ENCODE data around the gene MYO1D. TPM values are rescaled to one million over a fixed set of nuclear protein-coding genes. Genes with fewer than 3 reads are reported as not detected.
A peak's percentile ranks its signal among the peaks of the same experiment; 100 is the strongest.

The MYO1D gene
- total and polyA plus RNA-seq, 4 donors = 4.5 to 22.9 (median 13.3) TPM

- peak overlapping the region in 1 of 2 donors; percentile 30 for H3K9ac ChIP-seq (ENCODE audit: low read depth in 1 of 2, low read length in 2 of 2)
- H3K4me1 ChIP-seq (ENCODE audit: control insufficient read depth in 4 of 4, insufficient read depth in 4 of 4, low read length in 3 of 4) = peaks cover 0 to 2% (median 0%) of the 10 kb centered on the region in 4 donors
- WGBS = 32% methylated on average over 3 of the region's 3 CpGs
- no peak for TF ChIP-seq SP1 (IDR thresholded peaks at IDR 0.05)
- peak; percentile 81 for TF ChIP-seq CTCF (IDR thresholded peaks at IDR 0.05; ENCODE audit: low read depth, low read length, missing input control)
- TF ChIP-seq GABPA (IDR thresholded peaks at IDR 0.05 in 1 of 2, conservative IDR thresholded peaks at IDR 0.05 in 1 of 2) = no peak
- TF ChIP-seq HNF4G (IDR thresholded peaks at IDR 0.05) = no peak
- TF ChIP-seq JUND (IDR thresholded peaks at IDR 0.05) = no peak
- no peak for TF ChIP-seq TAF1 (conservative IDR thresholded peaks at IDR 0.05)
- TF ChIP-seq EGR1 (IDR thresholded peaks at IDR 0.05; ENCODE audit: low read depth in 2 of 2) = no peak
- TF ChIP-seq ZBTB33 (IDR thresholded peaks at IDR 0.05) = no peak
- peak; percentile 97 to 98 for TF ChIP-seq RAD21 (IDR thresholded peaks at IDR 0.05)
- TF ChIP-seq FOXA2 (IDR thresholded peaks at IDR 0.05) = no peak
- TF ChIP-seq MAX (IDR thresholded peaks at IDR 0.05) = peak; percentile 27
- no peak overlapping the region for H3K4me3 ChIP-seq (ENCODE audit: low read depth in 1 of 3, low read length in 3 of 3)
- no peak for DNase-seq (ENCODE audit: low spot score)
- no peaks in the 10 kb centered on the region for H3K36me3 ChIP-seq (ENCODE audit: control insufficient read depth in 4 of 4, insufficient read depth in 3 of 4, low read depth in 1 of 4, low read length in 3 of 4)
- H3K27ac ChIP-seq (ENCODE audit: low read depth in 1 of 2, low read length in 2 of 2) = no peak overlapping the region
- no peaks in the 10 kb centered on the region for H3K27me3 ChIP-seq (ENCODE audit: control insufficient read depth in 4 of 4, insufficient read depth in 4 of 4, low read length in 3 of 4)
- no peaks in the 10 kb centered on the region for H3K9me3 ChIP-seq (ENCODE audit: control insufficient read depth in 4 of 4, low read length in 3 of 4)
These were observed 93.3 kb downstream of the MYO1D start for GRCh38 chr17:32783602-32784001.

- no peak overlapping the region for H3K9ac ChIP-seq (ENCODE audit: low read depth in 1 of 2, low read length in 2 of 2)
- TF ChIP-seq EGR1 (IDR thresholded peaks at IDR 0.05; ENCODE audit: low read depth in 2 of 2) = no peak
- no peak for TF ChIP-seq CTCF (IDR thresholded peaks at IDR 0.05; ENCODE audit: low read depth, low read length, missing input control)
- no peak for TF ChIP-seq ATF3 (IDR thresholded peaks at IDR 0.05)
- TF ChIP-seq ZBTB33 (IDR thresholded peaks at IDR 0.05) = no peak
- no peak for TF ChIP-seq MAX (IDR thresholded peaks at IDR 0.05)
- no peak for TF ChIP-seq YY1 (IDR thresholded peaks at IDR 0.05)
- TF ChIP-seq JUND (IDR thresholded peaks at IDR 0.05) = no peak
- TF ChIP-seq SP1 (IDR thresholded peaks at IDR 0.05) = no peak
- TF ChIP-seq FOXA2 (IDR thresholded peaks at IDR 0.05) = no peak
- no peak for TF ChIP-seq RAD21 (IDR thresholded peaks at IDR 0.05)
- TF ChIP-seq GABPA (IDR thresholded peaks at IDR 0.05 in 1 of 2, conservative IDR thresholded peaks at IDR 0.05 in 1 of 2) = no peak
- no peak for TF ChIP-seq FOXA1 (IDR thresholded peaks at IDR 0.05)
- TF ChIP-seq RXRA (IDR thresholded peaks at IDR 0.05) = no peak
- H3K4me3 ChIP-seq (ENCODE audit: low read depth in 1 of 3, low read length in 3 of 3) = no peak overlapping the region
- peaks cover 0 to 2% (median 0%) of the 10 kb centered on the region in 4 donors for H3K4me1 ChIP-seq (ENCODE audit: control insufficient read depth in 4 of 4, insufficient read depth in 4 of 4, low read length in 3 of 4)
- no peaks in the 10 kb centered on the region for H3K36me3 ChIP-seq (ENCODE audit: control insufficient read depth in 4 of 4, insufficient read depth in 3 of 4, low read depth in 1 of 4, low read length in 3 of 4)
- no peaks in the 10 kb centered on the region for H3K27me3 ChIP-seq (ENCODE audit: control insufficient read depth in 4 of 4, insufficient read depth in 4 of 4, low read length in 3 of 4)
- H3K9me3 ChIP-seq (ENCODE audit: control insufficient read depth in 4 of 4, low read length in 3 of 4) = no peaks in the 10 kb centered on the region
- WGBS = 88% methylated on average over 6 of the region's 6 CpGs
- no peak for DNase-seq (ENCODE audit: low spot score)
- no peak overlapping the region for H3K27ac ChIP-seq (ENCODE audit: low read depth in 1 of 2, low read length in 2 of 2)
These were observed 96.2 kb downstream of the MYO1D start for GRCh38 chr17:32780721-32781120.

Data from liver (tissue), 9 donors.